CD4-positive, alpha-beta T cell (primary cell): ENCODE measurements around the gene GALC. TPM values are rescaled to one million over a fixed set of nuclear protein-coding genes. Genes with fewer than 3 reads are reported as not detected.
A peak's percentile ranks its signal among the peaks of the same experiment; 100 is the strongest.

Experiments
- ATAC-seq: fragments of 200-7000 bp; cut with Tn5 transposase; one replicate; pipeline ENCODE4 v1.10.0; 2022; ENCODE audit warnings: mild to moderate bottlenecking; ENCODE audit not compliant: poor library complexity
- CTCF ChIA-PET: fragments of 350-600 bp; sonication (Branson Sonifier 250); formaldehyde crosslinking; loops from one replicate; lab custom pipeline; 2021; ENCODE audit warnings: antibody characterized with exemption, inconsistent platforms; lab: Charles Lee
- POLR2A ChIA-PET: fragments of 350-600 bp; sonication (Branson Sonifier 250); formaldehyde crosslinking; loops from one replicate; lab custom pipeline; 2021; ENCODE audit warnings: antibody characterized with exemption, inconsistent platforms; lab: Charles Lee
- DNase-seq, 14 experiments: peaks; one replicate each; pipeline ENCODE4 v3.0.0-alpha.2; 2013 to 2020; ENCODE audit warnings: mixed read lengths in 2 of 14
- H3K27ac ChIP-seq, 2 donors: one replicate each; pipeline versions ENCODE4 v1.5.1 to v1.7.0; 2013; ENCODE audit warnings: low read length in 2 of 2, low read depth in 1 of 2, mild to moderate bottlenecking in 1 of 2
- H3K27me3 ChIP-seq, 2 experiments: 1 replicate in 1 of 2; 2 replicates in 1 of 2; pipeline versions ENCODE4 v1.6.1 to v1.7.0; 2013; ENCODE audit warnings: low read length in 2 of 2, control low read depth in 1 of 2, mild to moderate bottlenecking in 1 of 2, moderate library complexity in 1 of 2; ENCODE audit not compliant: insufficient read depth in 2 of 2, control insufficient read depth in 1 of 2
- H3K36me3 ChIP-seq: one replicate; pipeline ENCODE4 v1.6.1; 2013; ENCODE audit warnings: low read length, control low read depth; ENCODE audit not compliant: insufficient read depth
- H3K4me1 ChIP-seq: one replicate; pipeline ENCODE4 v1.6.1; 2013; ENCODE audit warnings: low read length, control low read depth; ENCODE audit not compliant: insufficient read depth
- H3K4me3 ChIP-seq: one replicate; pipeline ENCODE4 v1.5.1; 2013; ENCODE audit warnings: mild to moderate bottlenecking, low read length, moderate library complexity
- H3K9me3 ChIP-seq, 2 experiments: 1 replicate in 1 of 2; 2 replicates in 1 of 2; pipeline versions ENCODE4 v1.6.1 to v1.7.0; 2013; ENCODE audit warnings: low read length in 2 of 2, mild to moderate bottlenecking in 2 of 2, control low read depth in 1 of 2, moderate library complexity in 1 of 2; ENCODE audit not compliant: control insufficient read depth in 1 of 2, insufficient read depth in 1 of 2
- H3K27ac Mint-ChIP-seq: one replicate; pipeline ENCODE4 v1.8.0; 2020; ENCODE audit warnings: mixed read lengths
- H3K27me3 Mint-ChIP-seq: one replicate; pipeline ENCODE4 v1.8.0; 2021; ENCODE audit warnings: mixed read lengths
- H3K36me3 Mint-ChIP-seq: one replicate; pipeline ENCODE4 v1.8.0; 2021; ENCODE audit warnings: low read depth, mixed read lengths
- H3K4me1 Mint-ChIP-seq: one replicate; pipeline ENCODE4 v1.8.0; 2021; ENCODE audit warnings: low read depth, mixed read lengths
- H3K4me3 Mint-ChIP-seq: one replicate; pipeline ENCODE4 v1.8.0; 2020; ENCODE audit warnings: mild to moderate bottlenecking, mixed read lengths
- H3K9me3 Mint-ChIP-seq: one replicate; pipeline ENCODE4 v1.8.0; 2020; ENCODE audit warnings: mixed read lengths
- intact Hi-C, 2 experiments: fragments of 100-400 bp; cut with DNase I in 1 of 2; cut with micrococcal nuclease in 1 of 2; formaldehyde crosslinking; loops; one replicate each; pipeline versions ENCODE4 v1.15.1 to v1.9.0; 2023 to 2025; cut with DNase I, micrococcal nuclease
- total RNA-seq, 174 experiments: library from RNA in 2 of 174; stranded (reverse) in 2 of 174; gene quantifications; one replicate each; pipeline ENCODE4 v1.2.3 and lab custom pipeline; 2021 to 2026
- TF ChIP-seq, protein P1 (sequence below): fragments of 200-600 bp; IDR thresholded peaks from one replicate; pipeline ENCODE4 v1.8.0; 2022; ENCODE audit warnings: antibody characterized with exemption, mild to moderate bottlenecking

The GALC gene
- total RNA-seq, 2 experiments from 2014 or later = 14.7 to 14.9 TPM

DNA sequence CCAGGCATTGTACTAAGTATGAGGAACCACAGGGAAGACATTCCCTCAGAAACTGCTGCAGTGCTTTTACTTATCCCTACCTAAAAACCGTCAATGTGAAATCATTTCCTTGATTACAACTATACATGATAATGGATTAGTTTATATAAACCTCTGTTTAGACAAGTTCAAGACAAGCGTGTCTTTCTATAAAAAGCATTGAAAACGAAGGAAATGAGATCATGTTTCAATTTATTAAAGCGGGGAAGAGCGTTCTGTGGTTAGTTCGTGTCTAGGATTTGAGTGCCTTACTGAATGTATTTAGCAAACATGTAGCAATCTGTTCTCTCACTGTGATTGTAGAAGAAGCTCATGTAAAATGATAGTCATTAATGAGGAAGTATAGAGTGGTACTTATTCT lies 37.5 kb downstream of the GALC start:
- ChIA-PET CTCF (no interaction called here), POLR2A (no interaction called here)
- Histone ChIP-seq H3K4me3 (no peak overlapping the region), H3K36me3 (no peaks in the 10 kb centered on the region), H3K4me1 (peaks cover 5% of the 10 kb centered on the region), H3K27me3 (no peaks in the 10 kb centered on the region), H3K9me3 (no peaks in the 10 kb centered on the region), H3K27ac (no peak overlapping the region)
- Mint-ChIP-seq H3K36me3 (peaks cover 44% of the 10 kb centered on the region), H3K9me3 (peaks cover 5% of the 10 kb centered on the region), H3K4me1 (peaks cover 73% of the 10 kb centered on the region), H3K4me3 (no peak overlapping the region), H3K27me3 (no peaks in the 10 kb centered on the region), H3K27ac (peak overlapping the region; percentile 2)
- intact Hi-C loops = no loop called here
- TF ChIP-seq, protein P1, sequence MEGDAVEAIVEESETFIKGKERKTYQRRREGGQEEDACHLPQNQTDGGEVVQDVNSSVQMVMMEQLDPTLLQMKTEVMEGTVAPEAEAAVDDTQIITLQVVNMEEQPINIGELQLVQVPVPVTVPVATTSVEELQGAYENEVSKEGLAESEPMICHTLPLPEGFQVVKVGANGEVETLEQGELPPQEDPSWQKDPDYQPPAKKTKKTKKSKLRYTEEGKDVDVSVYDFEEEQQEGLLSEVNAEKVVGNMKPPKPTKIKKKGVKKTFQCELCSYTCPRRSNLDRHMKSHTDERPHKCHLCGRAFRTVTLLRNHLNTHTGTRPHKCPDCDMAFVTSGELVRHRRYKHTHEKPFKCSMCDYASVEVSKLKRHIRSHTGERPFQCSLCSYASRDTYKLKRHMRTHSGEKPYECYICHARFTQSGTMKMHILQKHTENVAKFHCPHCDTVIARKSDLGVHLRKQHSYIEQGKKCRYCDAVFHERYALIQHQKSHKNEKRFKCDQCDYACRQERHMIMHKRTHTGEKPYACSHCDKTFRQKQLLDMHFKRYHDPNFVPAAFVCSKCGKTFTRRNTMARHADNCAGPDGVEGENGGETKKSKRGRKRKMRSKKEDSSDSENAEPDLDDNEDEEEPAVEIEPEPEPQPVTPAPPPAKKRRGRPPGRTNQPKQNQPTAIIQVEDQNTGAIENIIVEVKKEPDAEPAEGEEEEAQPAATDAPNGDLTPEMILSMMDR = no peak
- ATAC-seq (no peak), DNase-seq (peak in 1 of 14 experiments; percentile 36)

DNA sequence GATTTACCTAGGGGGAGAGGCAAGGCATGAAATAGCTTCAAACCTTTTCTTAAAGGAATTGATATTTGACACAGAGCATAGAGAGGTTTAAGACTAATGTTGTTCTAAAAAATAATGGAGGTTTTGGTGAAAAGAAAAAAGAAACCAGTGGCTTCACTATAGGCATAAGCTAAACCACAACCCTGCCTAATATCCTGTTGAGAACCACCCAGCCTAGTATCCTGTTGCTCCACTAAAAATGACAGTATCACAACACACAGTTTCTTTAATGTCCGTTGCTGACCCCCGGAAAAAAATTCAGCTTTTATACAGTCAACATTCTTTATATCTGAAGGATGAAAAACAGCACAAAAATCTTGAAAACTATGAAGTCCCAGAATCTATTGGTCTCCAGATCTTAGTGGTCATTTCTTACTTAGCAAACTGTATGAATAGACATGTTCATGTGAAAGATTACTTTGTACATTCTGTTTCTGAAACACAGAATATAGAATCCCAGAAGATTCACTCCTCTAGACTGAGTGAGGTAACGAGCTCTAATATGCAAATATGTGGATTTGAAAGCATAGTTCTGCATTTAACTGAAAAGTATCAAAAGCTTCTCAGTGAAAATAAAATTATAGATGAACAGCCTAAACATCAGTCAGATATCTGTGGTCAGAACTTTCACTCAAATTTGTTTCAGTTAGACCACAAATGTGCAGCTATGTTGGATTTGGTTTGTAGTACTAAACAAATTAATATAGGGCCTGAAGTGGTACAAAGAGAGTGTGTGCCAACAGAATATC lies 40.5 kb downstream of the GALC start:
- Histone ChIP-seq H3K4me3 (peak overlapping the region; percentile 13), H3K27ac (peak overlapping the region; percentile 32 to 64), H3K9me3 (no peaks in the 10 kb centered on the region), H3K4me1 (peaks cover 2% of the 10 kb centered on the region), H3K36me3 (peaks cover 7% of the 10 kb centered on the region), H3K27me3 (no peaks in the 10 kb centered on the region)
- CTCF ChIA-PET = interaction anchor here (1.2 to 1.7 kb wide), 2 partner anchors 147 to 216 kb away, joined by 3 to 8 read pairs; no protein-coding TSS in a partner anchor
- POLR2A ChIA-PET = interaction anchor here (0.6 to 3.2 kb wide), 9 partner anchors 9 to 597 kb away, joined by 3 to 49 read pairs (median 5); partner anchors contain the start of genes GALC and GPR65
- ATAC-seq (peak; percentile 71), DNase-seq (peak in 4 of 14 experiments; percentile 3 to 81 (median 37))
- peak overlapping the region; percentile 93 for H3K27ac Mint-ChIP-seq
- peaks cover 60% of the 10 kb centered on the region for H3K4me1 Mint-ChIP-seq
- intact Hi-C loops = no loop called here
- no peaks in the 10 kb centered on the region for H3K27me3 Mint-ChIP-seq
- no peaks in the 10 kb centered on the region for H3K9me3 Mint-ChIP-seq
- TF ChIP-seq, protein P1 = no peak
- H3K36me3 Mint-ChIP-seq = peaks cover 28% of the 10 kb centered on the region
- peak overlapping the region; percentile 59 for H3K4me3 Mint-ChIP-seq

DNA sequence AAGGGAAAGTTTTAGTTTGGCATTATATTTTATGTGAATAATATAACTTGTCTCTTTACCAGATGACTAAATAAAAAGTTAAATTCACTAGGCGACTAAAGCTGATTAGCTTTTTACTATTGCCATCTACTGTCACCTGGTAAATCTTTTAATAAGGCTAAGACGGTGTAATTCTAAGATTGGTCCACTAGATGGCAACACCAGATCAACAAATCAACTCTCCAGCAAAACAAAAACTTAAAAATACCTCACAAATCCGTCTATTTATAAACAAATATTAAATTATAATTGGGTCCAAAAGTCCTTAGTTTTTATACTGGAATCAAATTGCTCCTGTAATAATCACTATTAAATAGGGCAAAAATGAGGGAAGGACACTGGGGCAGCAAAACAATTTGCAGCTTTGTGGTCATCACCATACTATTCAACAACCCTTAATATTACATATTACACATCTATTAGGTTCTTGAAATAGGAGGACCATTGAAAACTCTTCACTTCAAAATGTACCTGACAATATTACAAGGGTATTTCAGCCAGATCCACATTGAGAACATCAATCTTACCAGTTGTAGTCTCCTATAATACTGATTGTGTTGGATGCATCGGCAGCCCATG lies 47.9 kb downstream of the GALC start:
- ATAC-seq (peak; percentile 43), DNase-seq (peak in 5 of 14 experiments; percentile 4 to 80 (median 68))
- peaks cover 60% of the 10 kb centered on the region for H3K36me3 ChIP-seq
- H3K4me1 ChIP-seq = no peaks in the 10 kb centered on the region
- Mint-ChIP-seq H3K4me3 (no peak overlapping the region), H3K9me3 (no peaks in the 10 kb centered on the region), H3K36me3 (peaks cover 83% of the 10 kb centered on the region), H3K27ac (no peak overlapping the region), H3K4me1 (peaks cover 8% of the 10 kb centered on the region), H3K27me3 (no peaks in the 10 kb centered on the region)
- H3K27ac ChIP-seq = no peak overlapping the region
- ChIA-PET CTCF (interaction anchor here (0.6 to 4.4 kb wide), 8 partner anchors 10 to 638 kb away, joined by 3 to 47 read pairs (median 4); partner anchors contain the start of gene GALC), POLR2A (interaction anchor here (0.8 to 2.7 kb wide), 4 partner anchors 9 to 224 kb away, joined by 3 to 10 read pairs (median 6); partner anchors contain the start of genes GALC and GPR65)
- no peaks in the 10 kb centered on the region for H3K9me3 ChIP-seq
- intact Hi-C loops = loop anchor here (1.0 to 10.0 kb wide), 9 partner anchors 42 to 620 kb away; partner anchors contain the start of genes GALC (in 1 of the 2), PTPN21 (in 1 of the 2) and ZC3H14 (in 1 of the 2)
- TF ChIP-seq, protein P1 = peak; percentile 83
- no peak overlapping the region for H3K4me3 ChIP-seq
- H3K27me3 ChIP-seq = no peaks in the 10 kb centered on the region
